ENCODE results near the gene GADD45G.
A peak's percentile ranks its signal among the peaks of the same experiment; 100 is the strongest.

DNA sequence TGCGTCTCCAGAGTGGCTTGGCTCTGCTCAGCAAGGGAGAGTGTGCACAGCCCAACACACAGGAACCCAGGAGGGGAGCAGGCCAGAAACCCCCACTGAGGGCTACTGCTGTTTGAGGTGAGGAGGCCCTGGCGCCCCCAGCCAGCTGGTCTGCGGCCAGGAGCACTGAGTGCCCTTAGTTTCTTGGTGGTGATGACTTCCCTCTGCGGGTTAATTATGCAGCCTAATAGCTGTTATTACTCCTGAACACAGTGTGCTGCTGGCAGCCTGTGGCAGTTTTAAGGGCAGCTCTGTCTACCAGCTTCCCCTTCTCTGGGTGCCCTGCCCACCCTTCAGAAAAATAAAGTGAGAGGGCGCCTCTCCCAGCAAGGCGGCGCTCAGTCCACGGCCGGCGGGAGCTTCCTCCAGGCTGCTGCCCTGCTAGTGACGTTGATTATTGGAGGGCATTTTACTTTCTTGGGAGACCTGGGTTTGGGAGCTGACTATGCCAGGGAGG, 19.2 kb downstream of the GADD45G start:
- TF ChIP-seq POLR2A (IDR thresholded peaks at IDR 0.05), result no peak
- TF ChIP-seq, protein P1, sequence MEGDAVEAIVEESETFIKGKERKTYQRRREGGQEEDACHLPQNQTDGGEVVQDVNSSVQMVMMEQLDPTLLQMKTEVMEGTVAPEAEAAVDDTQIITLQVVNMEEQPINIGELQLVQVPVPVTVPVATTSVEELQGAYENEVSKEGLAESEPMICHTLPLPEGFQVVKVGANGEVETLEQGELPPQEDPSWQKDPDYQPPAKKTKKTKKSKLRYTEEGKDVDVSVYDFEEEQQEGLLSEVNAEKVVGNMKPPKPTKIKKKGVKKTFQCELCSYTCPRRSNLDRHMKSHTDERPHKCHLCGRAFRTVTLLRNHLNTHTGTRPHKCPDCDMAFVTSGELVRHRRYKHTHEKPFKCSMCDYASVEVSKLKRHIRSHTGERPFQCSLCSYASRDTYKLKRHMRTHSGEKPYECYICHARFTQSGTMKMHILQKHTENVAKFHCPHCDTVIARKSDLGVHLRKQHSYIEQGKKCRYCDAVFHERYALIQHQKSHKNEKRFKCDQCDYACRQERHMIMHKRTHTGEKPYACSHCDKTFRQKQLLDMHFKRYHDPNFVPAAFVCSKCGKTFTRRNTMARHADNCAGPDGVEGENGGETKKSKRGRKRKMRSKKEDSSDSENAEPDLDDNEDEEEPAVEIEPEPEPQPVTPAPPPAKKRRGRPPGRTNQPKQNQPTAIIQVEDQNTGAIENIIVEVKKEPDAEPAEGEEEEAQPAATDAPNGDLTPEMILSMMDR (IDR thresholded peaks at IDR 0.05), result peak in 1 of 4 experiments; percentile 20
- no peak for TF ChIP-seq EP300 (IDR thresholded peaks at IDR 0.05)

All from sigmoid colon (tissue), 4 donors.